ENCODE data around the gene SPR.

Gene SPR

GRCh38 chr2:72933207-72933606, 46.0 kb downstream of the SPR start:
- DNase-seq: no peak

GRCh38 chr2:72933646-72934151, 46.5 kb downstream of the SPR start:
- DNase-seq: no peak

GRCh38 chr2:72934683-72935610, 47.7 kb downstream of the SPR start:
- no peak for DNase-seq

GRCh38 chr2:72935611-72935957, 48.4 kb downstream of the SPR start:
- DNase-seq: no peak

- no peak for DNase-seq
Measured at GRCh38 chr2:72936660-72937355, 49.6 kb downstream of the SPR start.

GRCh38 chr2:72937356-72937669, 50.1 kb downstream of the SPR start:
- DNase-seq: no peak

- no peak for DNase-seq
Measured at GRCh38 chr2:72938455-72938854, 51.2 kb downstream of the SPR start.

- DNase-seq: no peak
Measured at GRCh38 chr2:72940361-72940760, 53.2 kb downstream of the SPR start.

GRCh38 chr2:72940786-72941185, 53.6 kb downstream of the SPR start:
- no peak for DNase-seq

All from stimulated activated CD4-positive, alpha-beta T cell treated with anti-CD3 and anti-CD28 coated beads, Interleukin-1b, Interleukin-23, amount 100 ng/mL, for 48 hours (primary cell).